GM10266 (cell line): Measurements from ENCODE around the gene AP4E1.

Source experiments
- DNase-seq: peaks from one replicate; pipeline ENCODE4 v3.0.0; 2012; ENCODE audit errors: extremely low spot score
- TF ChIP-seq, protein P1 (sequence below): IDR thresholded peaks from 2 replicates; pipeline ENCODE4 v1.5.1; 2012; ENCODE audit warnings: mild to moderate bottlenecking, low read depth; ENCODE audit not compliant: control insufficient read depth, insufficient read depth; ENCODE audit errors: missing control alignments

The AP4E1 gene

GRCh38 chr15:51053571-51053970, 145.1 kb downstream of the AP4E1 start:
- DNase-seq = no peak
- TF ChIP-seq, protein P1, sequence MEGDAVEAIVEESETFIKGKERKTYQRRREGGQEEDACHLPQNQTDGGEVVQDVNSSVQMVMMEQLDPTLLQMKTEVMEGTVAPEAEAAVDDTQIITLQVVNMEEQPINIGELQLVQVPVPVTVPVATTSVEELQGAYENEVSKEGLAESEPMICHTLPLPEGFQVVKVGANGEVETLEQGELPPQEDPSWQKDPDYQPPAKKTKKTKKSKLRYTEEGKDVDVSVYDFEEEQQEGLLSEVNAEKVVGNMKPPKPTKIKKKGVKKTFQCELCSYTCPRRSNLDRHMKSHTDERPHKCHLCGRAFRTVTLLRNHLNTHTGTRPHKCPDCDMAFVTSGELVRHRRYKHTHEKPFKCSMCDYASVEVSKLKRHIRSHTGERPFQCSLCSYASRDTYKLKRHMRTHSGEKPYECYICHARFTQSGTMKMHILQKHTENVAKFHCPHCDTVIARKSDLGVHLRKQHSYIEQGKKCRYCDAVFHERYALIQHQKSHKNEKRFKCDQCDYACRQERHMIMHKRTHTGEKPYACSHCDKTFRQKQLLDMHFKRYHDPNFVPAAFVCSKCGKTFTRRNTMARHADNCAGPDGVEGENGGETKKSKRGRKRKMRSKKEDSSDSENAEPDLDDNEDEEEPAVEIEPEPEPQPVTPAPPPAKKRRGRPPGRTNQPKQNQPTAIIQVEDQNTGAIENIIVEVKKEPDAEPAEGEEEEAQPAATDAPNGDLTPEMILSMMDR = no peak

DNA sequence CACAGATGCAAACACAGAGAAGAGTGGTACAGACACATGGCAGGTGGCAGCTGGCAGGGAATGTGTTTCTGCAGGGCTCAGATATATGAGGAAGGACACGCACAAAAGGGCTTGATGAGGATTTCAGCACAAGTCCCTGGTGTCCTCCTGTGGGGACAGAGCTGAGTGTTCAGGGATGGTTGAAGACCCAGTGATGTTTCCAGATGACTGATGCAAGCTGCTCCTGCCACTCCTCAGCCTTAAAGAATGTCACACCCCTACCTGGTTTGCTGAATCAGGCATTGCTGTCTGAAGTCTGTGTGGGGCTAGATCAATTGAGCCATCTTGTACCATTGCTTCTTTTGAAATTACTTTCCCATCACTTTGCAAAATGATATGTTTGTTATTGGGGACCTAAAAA, 146.1 kb downstream of the AP4E1 start:
- DNase-seq = no peak
- TF ChIP-seq, protein P1 = no peak
